Breast epithelium (tissue), 3 donors: ENCODE measurements around the gene CHL1.

Experiments
- CTCF ChIP-seq, 3 donors: fragments of 450-650 bp; IDR thresholded peaks; one replicate each; pipeline ENCODE4 v1.5.1; 2016 to 2017; ENCODE audit warnings: antibody characterized with exemption in 3 of 3, mild to moderate bottlenecking in 3 of 3, moderate library complexity in 3 of 3
- POLR2A ChIP-seq: fragments of 450-650 bp; IDR thresholded peaks from one replicate; pipeline ENCODE4 v1.6.1; 2016; ENCODE audit warnings: antibody characterized with exemption, mild to moderate bottlenecking, moderate library complexity

- TF ChIP-seq POLR2A (no peak), CTCF (IDR thresholded peaks at IDR 0.05) (no peak)
Measured at GRCh38 chr3:159974-160373, 36.6 kb upstream of the CHL1 start.
